Measurements from ENCODE around the gene PLEKHM3. TPM values are rescaled to one million over a fixed set of nuclear protein-coding genes. Genes with fewer than 3 reads are reported as not detected.

The PLEKHM3 gene
- polyA plus RNA-seq, 1 experiment: 7.0 TPM

GRCh38 chr2:207875473-207876212 is 149.7 kb downstream of the PLEKHM3 start:
- H3K27ac ChIP-seq (ENCODE audit: low read depth, low read length): no peak overlapping the region
- no peak overlapping the region for H3K4me3 ChIP-seq (ENCODE audit: low read depth, low read length)
- TF ChIP-seq, protein P1, sequence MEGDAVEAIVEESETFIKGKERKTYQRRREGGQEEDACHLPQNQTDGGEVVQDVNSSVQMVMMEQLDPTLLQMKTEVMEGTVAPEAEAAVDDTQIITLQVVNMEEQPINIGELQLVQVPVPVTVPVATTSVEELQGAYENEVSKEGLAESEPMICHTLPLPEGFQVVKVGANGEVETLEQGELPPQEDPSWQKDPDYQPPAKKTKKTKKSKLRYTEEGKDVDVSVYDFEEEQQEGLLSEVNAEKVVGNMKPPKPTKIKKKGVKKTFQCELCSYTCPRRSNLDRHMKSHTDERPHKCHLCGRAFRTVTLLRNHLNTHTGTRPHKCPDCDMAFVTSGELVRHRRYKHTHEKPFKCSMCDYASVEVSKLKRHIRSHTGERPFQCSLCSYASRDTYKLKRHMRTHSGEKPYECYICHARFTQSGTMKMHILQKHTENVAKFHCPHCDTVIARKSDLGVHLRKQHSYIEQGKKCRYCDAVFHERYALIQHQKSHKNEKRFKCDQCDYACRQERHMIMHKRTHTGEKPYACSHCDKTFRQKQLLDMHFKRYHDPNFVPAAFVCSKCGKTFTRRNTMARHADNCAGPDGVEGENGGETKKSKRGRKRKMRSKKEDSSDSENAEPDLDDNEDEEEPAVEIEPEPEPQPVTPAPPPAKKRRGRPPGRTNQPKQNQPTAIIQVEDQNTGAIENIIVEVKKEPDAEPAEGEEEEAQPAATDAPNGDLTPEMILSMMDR (IDR thresholded peaks at IDR 0.05; ENCODE audit: low read depth, low read length): no peak
- ChIA-PET CTCF (interaction anchor here (1.3 kb wide), 1 partner anchor 165 kb away, joined by 3 read pairs; no protein-coding TSS in a partner anchor), POLR2A (no interaction called here)
- no peak for DNase-seq (ENCODE audit: low read depth, low spot score)
- no peaks in the 10 kb centered on the region for H3K9me3 ChIP-seq (ENCODE audit: control insufficient read depth, insufficient read depth, low read length)
- no peaks in the 10 kb centered on the region for H3K27me3 ChIP-seq (ENCODE audit: control insufficient read depth, insufficient read depth, low read length)

DNA sequence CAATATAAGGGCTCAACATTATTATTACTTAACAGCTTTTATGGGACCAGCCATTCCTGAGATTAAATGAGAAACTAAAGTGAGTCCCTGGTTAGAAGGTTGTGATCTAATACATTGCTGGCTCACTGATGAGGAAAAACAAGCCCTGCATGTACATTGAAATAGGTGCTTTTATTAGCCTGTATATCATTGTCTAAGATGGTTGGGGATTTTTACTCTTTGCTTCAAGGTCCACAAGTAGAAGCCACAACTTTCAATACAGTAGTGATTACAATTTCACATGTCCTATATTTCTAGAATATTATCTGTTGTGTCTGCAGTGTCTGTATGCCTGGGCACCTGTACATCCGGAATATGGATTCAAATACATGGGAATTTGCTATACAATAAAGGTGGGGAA is 151.5 kb downstream of the PLEKHM3 start:
- H3K9me3 ChIP-seq (ENCODE audit: control insufficient read depth, insufficient read depth, low read length): no peaks in the 10 kb centered on the region
- ChIA-PET CTCF (interaction anchor here (0.6 to 1.0 kb wide), 2 partner anchors 19 to 128 kb away, joined by 3 to 6 read pairs; no protein-coding TSS in a partner anchor), POLR2A (interaction anchor here (0.6 kb wide), 1 partner anchor 166 kb away, joined by 3 read pairs; no protein-coding TSS in a partner anchor)
- H3K4me3 ChIP-seq (ENCODE audit: low read depth, low read length): no peak overlapping the region
- no peak overlapping the region for H3K27ac ChIP-seq (ENCODE audit: low read depth, low read length)
- DNase-seq (ENCODE audit: low read depth, low spot score): no peak
- H3K27me3 ChIP-seq (ENCODE audit: control insufficient read depth, insufficient read depth, low read length): no peaks in the 10 kb centered on the region
- TF ChIP-seq, protein P1 (IDR thresholded peaks at IDR 0.05; ENCODE audit: low read depth, low read length): no peak

GRCh38 chr2:207871911-207872310 is 153.4 kb downstream of the PLEKHM3 start:
- Histone ChIP-seq H3K4me3 (ENCODE audit: low read depth, low read length) (no peak overlapping the region), H3K27ac (ENCODE audit: low read depth, low read length) (no peak overlapping the region), H3K9me3 (ENCODE audit: control insufficient read depth, insufficient read depth, low read length) (no peaks in the 10 kb centered on the region), H3K27me3 (ENCODE audit: control insufficient read depth, insufficient read depth, low read length) (no peaks in the 10 kb centered on the region)
- ChIA-PET CTCF (no interaction called here), POLR2A (no interaction called here)
- TF ChIP-seq, protein P1 (IDR thresholded peaks at IDR 0.05; ENCODE audit: low read depth, low read length): no peak
- no peak for DNase-seq (ENCODE audit: low read depth, low spot score)

DNA sequence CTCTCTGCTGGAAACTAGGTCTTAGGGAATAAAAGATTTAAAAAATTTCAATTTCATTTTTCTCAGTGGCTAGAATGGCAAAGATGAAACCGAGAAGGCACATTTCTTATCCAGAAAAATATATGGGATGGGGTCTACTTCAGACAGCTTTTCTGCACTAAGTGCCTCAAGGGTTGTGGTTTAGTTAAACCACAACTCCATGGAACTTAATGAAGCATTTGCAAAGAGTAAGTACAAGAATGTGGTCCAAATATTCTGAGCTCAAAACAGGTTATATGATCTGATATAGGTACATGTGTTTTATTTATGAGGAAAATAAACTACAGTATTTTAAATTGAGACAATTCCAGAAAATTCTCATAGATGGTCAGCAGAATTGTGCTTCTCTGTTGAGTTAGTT is 153.8 kb downstream of the PLEKHM3 start:
- TF ChIP-seq, protein P1 (IDR thresholded peaks at IDR 0.05; ENCODE audit: low read depth, low read length): no peak
- no peak for DNase-seq (ENCODE audit: low read depth, low spot score)
- CTCF ChIA-PET: interaction anchor here (0.7 to 2.9 kb wide), 2 partner anchors 8 to 169 kb away, joined by 3 to 12 read pairs; no protein-coding TSS in a partner anchor
- Histone ChIP-seq H3K27ac (ENCODE audit: low read depth, low read length) (no peak overlapping the region), H3K27me3 (ENCODE audit: control insufficient read depth, insufficient read depth, low read length) (no peaks in the 10 kb centered on the region), H3K9me3 (ENCODE audit: control insufficient read depth, insufficient read depth, low read length) (no peaks in the 10 kb centered on the region), H3K4me3 (ENCODE audit: low read depth, low read length) (no peak overlapping the region)
- POLR2A ChIA-PET: no interaction called here

DNA sequence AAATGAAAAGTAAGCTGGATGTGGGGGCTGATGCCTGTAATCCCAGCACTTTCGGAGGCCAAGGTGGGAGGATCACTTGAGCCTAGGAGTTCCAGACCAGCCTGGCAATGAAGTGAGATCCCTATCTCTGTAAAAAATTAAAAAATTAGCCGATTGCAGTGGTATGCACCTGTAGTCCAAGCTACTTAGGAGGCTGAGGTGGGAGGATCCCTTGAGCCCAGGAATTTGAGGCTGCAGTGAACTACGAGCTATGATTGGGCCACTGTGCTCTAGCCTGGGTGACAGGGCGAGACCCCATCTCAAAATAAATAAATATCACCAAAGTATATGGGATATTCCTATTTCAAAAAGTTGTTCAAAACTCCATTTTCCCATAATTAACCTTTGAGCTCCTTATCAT is 154.5 kb downstream of the PLEKHM3 start:
- H3K4me3 ChIP-seq (ENCODE audit: low read depth, low read length): no peak overlapping the region
- TF ChIP-seq, protein P1 (IDR thresholded peaks at IDR 0.05; ENCODE audit: low read depth, low read length): no peak
- POLR2A ChIA-PET: interaction anchor here (0.8 kb wide), 1 partner anchor 160 kb away, joined by 5 read pairs; no protein-coding TSS in a partner anchor
- H3K27ac ChIP-seq (ENCODE audit: low read depth, low read length): no peak overlapping the region
- no peaks in the 10 kb centered on the region for H3K27me3 ChIP-seq (ENCODE audit: control insufficient read depth, insufficient read depth, low read length)
- no peaks in the 10 kb centered on the region for H3K9me3 ChIP-seq (ENCODE audit: control insufficient read depth, insufficient read depth, low read length)
- CTCF ChIA-PET: interaction anchor here (0.6 to 2.9 kb wide), 3 partner anchors 9 to 202 kb away, joined by 3 to 12 read pairs (median 6); no protein-coding TSS in a partner anchor
- no peak for DNase-seq (ENCODE audit: low read depth, low spot score)

Data from AG04450 (cell line).